Stimulated activated CD4-positive, alpha-beta T cell treated with anti-CD3 and anti-CD28 coated beads, TNF-alpha, amount 100 ng/mL, for 24 hours (primary cell): Measurements from ENCODE around the gene PLLP.
"Not testable (repeated sequence)": the region's sequence is repeated elsewhere in the genome, so short reads cannot be mapped to it uniquely, and the experiment has no call there.

Experiments used
- DNase-seq, 3 experiments: peaks; one replicate each; pipeline ENCODE4 v3.0.0-alpha.2; 2020; ENCODE audit warnings: low read depth in 3 of 3

Gene PLLP

GRCh38 chr16:57303021-57303909, 18.8 kb upstream of the PLLP start:
- no peak for DNase-seq

DNA sequence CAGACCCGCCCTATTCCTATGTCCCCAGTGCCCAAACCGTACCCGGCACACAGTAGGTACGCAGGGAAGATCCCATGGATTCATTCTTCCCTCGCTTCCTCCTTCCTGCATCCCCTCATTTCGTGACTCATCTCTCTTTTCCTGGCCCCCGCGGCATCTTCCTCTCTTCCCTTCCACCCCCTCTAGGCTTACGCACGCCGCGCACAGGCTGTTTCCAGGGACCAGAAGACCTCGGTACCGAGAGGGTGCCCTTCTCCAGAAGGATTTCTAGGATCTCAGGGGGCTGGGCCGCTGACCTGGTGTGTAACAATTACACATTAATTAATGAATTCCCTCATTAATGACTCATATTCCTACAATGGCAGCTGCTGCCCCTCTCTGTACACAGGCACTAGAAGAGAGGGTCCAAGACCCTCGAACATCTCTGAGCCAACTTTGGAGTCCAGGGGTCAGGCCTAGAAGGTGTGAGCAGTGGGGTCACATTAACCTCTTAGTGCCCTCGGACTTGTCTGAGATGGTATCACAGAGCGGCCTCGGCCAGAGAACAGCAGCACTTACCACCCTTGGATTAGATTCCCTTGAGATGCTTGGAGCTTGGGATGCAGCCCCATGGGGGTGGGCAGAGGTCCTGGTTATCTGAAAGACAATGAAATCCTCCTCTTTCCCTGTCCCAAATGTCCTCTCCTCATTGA, 16.8 kb upstream of the PLLP start:
- DNase-seq = no peak

DNA sequence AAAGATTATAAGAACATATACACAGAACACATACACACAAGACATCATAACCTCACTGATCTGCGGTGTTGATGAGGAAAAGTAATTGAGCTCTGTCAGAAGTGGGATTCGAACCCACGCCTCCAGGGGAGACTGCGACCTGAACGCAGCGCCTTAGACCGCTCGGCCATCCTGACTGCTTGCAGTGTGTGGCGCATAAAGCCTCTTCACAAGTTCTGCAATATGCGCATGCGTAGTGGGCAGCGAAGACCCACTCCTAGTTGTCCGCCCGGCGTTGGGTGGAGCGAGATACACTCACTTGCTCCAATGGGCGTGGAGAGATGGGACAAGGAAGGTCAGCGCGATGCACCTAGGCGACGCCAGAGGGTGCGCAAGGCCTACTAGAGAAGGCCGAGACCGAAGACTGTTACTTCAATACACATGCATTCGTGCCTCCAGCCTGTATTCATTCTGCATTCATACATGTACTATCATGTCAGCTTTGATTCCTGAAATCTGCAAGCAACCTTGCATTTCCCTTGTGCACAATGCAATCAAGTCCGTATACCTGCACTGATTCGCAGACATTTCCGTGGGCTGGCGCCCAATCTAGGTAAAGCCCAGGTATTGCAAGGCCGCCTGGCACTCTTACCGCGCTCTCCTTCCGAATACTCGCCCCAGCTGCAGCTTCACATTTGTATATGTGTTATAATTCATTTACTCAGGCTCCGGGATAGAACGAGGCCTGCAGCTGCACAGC, 16.1 kb upstream of the PLLP start:
- peak; percentile 97 to 98 (median 97) for DNase-seq

GRCh38 chr16:57299719-57300386, 15.4 kb upstream of the PLLP start:
- DNase-seq = peak; percentile 73 to 82 (median 79)

DNA sequence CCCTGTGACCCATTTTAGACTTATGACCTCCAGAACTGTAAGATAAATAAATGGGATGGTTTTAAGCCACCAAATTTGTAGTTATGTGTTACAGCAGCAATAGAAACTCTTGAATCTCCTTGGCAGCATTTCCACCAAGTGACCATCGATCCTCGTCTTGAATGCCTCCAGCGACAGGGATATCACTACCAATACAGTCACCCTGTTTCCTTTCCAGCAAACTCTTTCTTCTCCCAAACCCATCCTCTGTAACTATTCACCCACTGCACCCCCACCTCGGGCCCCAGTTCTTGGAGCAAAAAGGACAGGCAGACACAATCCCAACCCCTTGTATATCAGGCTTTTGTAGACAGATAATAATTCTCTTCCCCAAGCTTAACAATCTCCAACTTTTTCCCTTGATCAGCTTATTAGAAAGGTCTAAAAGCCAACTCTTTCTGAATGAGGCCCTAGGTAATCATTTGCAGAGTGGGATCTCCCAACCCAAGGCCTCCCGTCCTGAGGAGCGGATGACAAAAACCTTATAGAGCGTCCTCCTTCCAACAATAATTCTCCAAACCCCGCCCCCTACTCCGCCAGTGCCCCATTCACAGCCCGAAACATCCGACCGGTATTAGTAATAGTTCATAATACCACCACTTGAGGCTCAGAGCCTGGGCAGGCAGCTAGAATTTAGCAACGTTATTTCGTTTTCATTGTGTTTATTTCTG, 14.7 kb upstream of the PLLP start:
- no peak for DNase-seq

DNA sequence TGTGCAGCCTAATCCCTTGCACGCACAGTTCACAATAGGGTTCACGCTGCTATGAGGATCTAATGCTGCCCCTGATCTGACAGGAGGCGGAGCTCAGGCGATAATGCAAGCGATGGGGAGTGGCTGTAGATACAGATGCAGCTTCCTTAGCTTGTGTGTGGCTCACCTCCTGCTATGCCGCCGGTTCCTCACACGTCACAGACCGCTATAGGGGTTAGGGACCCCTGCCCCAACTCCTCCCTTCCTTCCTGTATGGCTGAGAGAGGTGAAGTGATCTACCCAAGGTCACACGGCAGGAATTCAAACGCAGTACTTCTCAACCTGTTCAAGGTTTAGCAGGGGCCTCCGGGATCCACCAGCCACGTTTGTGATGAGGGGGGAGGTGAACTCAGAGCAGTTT, 13.4 kb upstream of the PLLP start:
- DNase-seq = no peak

DNA sequence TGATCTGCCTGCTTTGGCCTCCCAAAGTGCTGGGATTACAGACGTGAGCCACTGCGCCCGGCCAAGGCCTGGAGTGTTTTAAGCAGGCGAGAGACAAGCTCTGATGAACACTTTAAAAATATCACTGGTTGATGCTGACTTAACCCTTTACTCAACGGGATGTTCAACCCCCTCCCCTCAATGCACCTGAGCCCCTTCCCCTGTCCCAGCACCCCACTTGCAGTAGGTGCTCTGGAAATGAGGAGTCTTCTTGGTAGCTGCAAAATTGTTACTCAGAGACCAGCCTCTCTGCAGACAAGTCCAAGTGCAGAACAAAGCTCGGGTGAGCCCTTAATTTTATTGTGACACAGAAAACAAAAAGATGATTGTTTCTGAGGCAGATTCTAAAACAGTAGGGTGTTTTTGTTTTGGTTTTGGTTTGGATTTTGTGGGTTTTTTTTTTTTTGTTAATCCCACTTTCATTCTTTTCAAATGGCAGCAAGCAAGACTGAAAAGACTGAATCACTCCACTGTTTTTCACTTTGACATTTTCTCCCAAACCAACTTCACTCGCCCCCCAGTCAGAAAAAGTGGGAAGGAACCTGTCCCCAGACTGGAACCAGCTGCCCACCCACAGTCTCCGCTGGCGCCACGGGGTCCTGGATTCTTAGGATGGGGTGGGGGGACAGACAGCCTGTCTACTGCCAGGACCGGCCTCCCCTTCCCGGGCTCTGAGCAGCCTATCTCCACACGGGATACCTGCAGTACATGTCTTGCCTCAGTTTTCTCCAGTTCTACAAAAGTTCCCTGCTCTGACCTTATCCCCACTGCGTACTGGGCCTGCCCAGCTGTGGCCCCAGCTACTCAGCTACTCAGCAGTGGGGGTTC, 5.2 kb upstream of the PLLP start:
- DNase-seq = no peak

DNA sequence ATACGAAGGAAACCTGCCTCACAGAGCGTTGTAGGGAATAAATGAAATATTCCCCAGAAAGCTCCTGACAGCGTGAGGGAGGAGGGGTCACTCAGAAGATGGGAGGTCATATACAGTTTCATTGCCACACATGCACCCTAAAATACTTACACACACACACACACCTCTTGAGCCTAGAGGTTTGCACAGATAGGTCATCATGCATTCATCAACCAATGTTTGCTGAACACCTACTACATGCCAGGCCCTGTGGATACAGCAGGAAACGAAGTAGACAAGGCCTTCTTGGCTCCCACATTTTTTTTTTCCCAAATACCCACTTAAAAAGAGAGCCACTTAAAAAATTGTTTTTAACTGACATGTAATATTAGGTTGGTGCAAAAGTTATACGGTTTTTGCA, 907 bp upstream of the PLLP start:
- DNase-seq = no peak

- no peak for DNase-seq
Observed at GRCh38 chr16:57284952-57285363, 486 bp upstream of the PLLP start.

- DNase-seq = no peak
Observed at GRCh38 chr16:57283959-57284208, 588 bp downstream of the PLLP start.

- DNase-seq = no peak
Observed at GRCh38 chr16:57283214-57283958, 1.1 kb downstream of the PLLP start.

DNA sequence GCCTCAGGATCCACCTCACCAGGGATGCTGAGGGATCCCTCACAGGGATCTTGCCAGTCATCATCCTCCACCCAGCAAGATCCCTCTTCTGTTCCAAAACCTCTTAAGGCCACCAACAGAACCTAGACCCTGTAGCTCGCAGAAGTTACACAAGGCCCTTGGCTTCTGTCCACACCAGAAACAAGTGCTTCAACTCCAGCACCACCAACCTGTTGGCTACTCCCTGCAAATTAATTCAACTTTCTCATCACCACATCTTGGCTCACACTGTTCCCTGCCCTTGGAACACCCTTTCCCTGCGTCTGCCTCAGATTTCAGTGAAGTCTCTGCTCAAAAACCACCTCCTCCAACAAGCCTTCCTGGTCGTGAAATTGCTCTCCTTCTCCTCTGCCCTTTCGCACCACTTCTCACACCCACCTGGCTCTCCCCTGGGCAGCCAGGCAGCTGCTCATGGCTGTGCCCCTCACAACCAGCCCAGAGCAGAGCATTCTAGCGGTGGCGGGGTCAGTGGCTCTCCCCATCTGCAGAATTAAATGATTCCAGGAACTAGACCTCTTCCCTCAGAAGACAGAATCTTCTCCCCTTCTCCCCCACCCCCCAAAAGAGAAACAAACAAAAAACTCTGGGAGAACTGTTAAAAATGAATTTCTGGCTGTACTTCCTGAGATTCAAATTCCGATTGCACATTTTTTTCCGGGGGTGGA, 1.8 kb downstream of the PLLP start:
- DNase-seq = no peak

GRCh38 chr16:57281791-57282190, 2.7 kb downstream of the PLLP start:
- no peak for DNase-seq

GRCh38 chr16:57279780-57280638, 4.5 kb downstream of the PLLP start:
- no peak for DNase-seq

DNA sequence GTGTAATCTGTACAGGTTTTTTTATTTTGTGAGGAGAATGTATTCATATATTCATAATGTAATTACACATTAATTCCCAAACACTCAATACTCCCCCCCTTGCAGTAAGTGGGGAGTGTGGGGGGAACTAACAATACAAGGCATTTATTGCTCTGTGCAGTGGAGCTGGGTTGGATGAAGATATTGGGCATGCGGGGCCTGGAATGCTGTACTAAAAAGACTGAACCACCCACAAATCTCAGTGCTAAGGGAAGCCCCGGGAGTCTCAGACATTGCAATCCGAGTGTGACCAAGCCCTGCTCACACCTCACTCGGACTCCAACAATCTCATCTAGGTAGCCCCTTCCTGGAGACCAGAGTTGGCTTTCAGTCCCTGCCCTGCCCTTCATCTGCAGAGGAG, 6.0 kb downstream of the PLLP start:
- no peak for DNase-seq

DNA sequence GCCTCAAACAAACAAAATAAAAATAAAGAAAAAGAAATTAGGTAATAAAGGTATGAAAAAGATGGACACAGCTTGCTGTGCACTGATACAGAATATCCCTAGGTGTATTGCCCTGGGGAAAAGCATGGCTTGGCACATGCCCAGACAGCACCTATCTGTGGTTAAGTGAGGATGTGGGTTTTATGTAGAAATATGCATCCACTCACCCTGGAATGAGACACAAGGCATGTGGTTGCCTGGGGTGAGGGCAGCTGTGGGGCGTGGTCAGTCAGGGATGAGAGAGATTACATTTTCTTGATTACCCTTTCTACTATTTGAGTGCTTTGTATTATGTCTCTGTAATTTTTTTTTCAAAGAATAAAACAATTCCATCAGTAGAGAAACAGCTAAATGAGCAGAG, 6.9 kb downstream of the PLLP start:
- peak in 1 of 3 experiments; percentile 54 for DNase-seq

DNA sequence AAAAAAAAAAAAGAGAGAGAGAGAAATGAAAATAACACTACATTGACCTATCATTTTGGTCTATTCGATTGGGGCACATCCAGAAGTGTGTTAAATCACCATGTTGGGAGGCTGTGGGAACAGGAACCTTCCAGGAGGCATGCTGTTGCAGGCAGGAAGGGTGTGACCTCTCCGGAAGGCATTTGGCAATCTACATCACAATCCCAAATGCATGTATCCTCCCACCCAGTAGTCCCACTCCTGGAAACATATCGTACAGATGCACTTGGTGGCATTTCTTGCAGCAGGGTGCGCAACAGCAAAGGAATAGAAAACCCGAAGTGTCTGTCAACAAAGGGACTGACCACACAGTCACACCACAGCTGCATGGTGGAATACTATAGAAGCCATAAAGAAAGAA, 7.9 kb downstream of the PLLP start:
- DNase-seq = no peak

- DNase-seq = not testable (repeated sequence)
Observed at GRCh38 chr16:57275946-57276345, 8.5 kb downstream of the PLLP start.
